Endothelial cell of umbilical vein (primary cell): ENCODE data around the gene CWC27.

Experiments
- EZH2 ChIP-seq: IDR thresholded peaks from 2 replicates; pipeline ENCODE4 v1.6.1; 2012; ENCODE audit warnings: borderline replicate concordance, low read depth, mild to moderate bottlenecking, moderate library complexity, low read length, inconsistent platforms; ENCODE audit not compliant: severe bottlenecking
- POLR2A ChIP-seq: IDR thresholded peaks from 2 replicates; pipeline ENCODE4 v1.6.1; 2012; ENCODE audit warnings: low read depth, mild to moderate bottlenecking, control low read depth, low read length
- TF ChIP-seq, protein P1 (sequence below): IDR thresholded peaks from 2 replicates; pipeline ENCODE4 v1.6.1; 2011; ENCODE audit not compliant: insufficient read depth, insufficient read length

DNA sequence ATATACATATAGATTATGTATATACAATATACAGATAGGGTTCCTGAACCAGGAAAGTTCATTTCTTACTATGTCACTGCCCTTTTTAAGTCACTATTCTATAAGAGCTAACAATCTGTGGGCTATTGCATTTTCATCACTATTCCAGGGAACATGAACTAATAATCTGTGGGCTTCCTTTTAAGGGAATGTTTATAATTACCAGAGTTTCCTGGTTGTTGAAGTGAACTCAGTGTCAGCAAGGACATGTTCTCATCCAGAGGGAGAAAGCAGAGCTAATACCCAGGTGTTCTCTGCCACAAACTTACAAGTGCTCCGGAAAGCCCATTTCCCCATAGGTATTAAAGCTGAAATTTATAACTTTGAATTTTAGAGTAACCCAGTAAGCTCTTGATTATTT is 69.6 kb downstream of the CWC27 start:
- TF ChIP-seq, protein P1, sequence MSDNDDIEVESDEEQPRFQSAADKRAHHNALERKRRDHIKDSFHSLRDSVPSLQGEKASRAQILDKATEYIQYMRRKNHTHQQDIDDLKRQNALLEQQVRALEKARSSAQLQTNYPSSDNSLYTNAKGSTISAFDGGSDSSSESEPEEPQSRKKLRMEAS: no peak
- TF ChIP-seq EZH2 (no peak), POLR2A (no peak)
